IMR-90 (cell line): Measurements from ENCODE around the gene CCDC17. TPM values are rescaled to one million over a fixed set of nuclear protein-coding genes. Genes with fewer than 3 reads are reported as not detected.
A peak's percentile ranks its signal among the peaks of the same experiment; 100 is the strongest.

Source experiments
- ATAC-seq: fragments of 200-7000 bp; cut with Tn5 transposase; 2 replicates; pipeline ENCODE4 v1.9.1; 2020; ENCODE audit warnings: low read depth, mild to moderate bottlenecking, moderate library complexity
- BruUV-seq: library from RNA; stranded (reverse); fragments of 400-500 nt; replicated peaks from 2 replicates; lab custom pipeline; 2021; lab: Mats Ljungman, UMichigan
- CTCF ChIA-PET: fragments of 300-600 bp; formaldehyde crosslinking; extraction: SDS; loops from one replicate; lab custom pipeline; 2021; ENCODE audit warnings: antibody characterized with exemption; lab: Yijun Ruan, JAX
- POLR2A ChIA-PET: fragments of 300-600 bp; sonication (Branson Sonifier 250); formaldehyde crosslinking; loops from one replicate; lab custom pipeline; 2022; ENCODE audit warnings: antibody characterized with exemption; ENCODE audit not compliant: unreplicated experiment; lab: Charles Lee
- DNase-seq: peaks from one replicate; pipeline ENCODE4 v3.0.0; 2013
- H2AFZ ChIP-seq: replicated peaks from 2 replicates; pipeline ENCODE3; 2013; ENCODE audit warnings: low read length, mild to moderate bottlenecking; ENCODE audit not compliant: poor library complexity
- H2AK5ac ChIP-seq: 2 replicates; pipeline ENCODE4 v1.6.1; 2013; ENCODE audit warnings: low read depth, low read length, inconsistent platforms
- H2AK9ac ChIP-seq: replicated peaks from 2 replicates; pipeline ENCODE3; 2013; ENCODE audit warnings: mild to moderate bottlenecking, low read depth, low read length, moderate library complexity; ENCODE audit not compliant: poor library complexity
- H2BK120ac ChIP-seq: 2 replicates; pipeline ENCODE4 v1.6.1; 2013; ENCODE audit warnings: low read depth, low read length, inconsistent platforms
- H2BK15ac ChIP-seq: 3 replicates; pipeline ENCODE4 v1.6.1; 2013; ENCODE audit warnings: low read depth, low read length, inconsistent platforms
- H2BK20ac ChIP-seq: 2 replicates; pipeline ENCODE4 v1.6.1; 2013; ENCODE audit warnings: low read depth, mild to moderate bottlenecking, inconsistent platforms, low read length, moderate library complexity
- H2BK5ac ChIP-seq: 2 replicates; pipeline ENCODE4 v1.6.1; 2013; ENCODE audit warnings: mild to moderate bottlenecking, low read depth, low read length, inconsistent platforms; ENCODE audit not compliant: poor library complexity, severe bottlenecking
- H3K14ac ChIP-seq: replicated peaks from 2 replicates; pipeline ENCODE4 v1.6.1; 2013; ENCODE audit warnings: low read depth, low read length, inconsistent platforms
- H3K18ac ChIP-seq: 2 replicates; pipeline ENCODE4 v1.6.1; 2013; ENCODE audit warnings: low read depth, low read length, control low read depth
- H3K23ac ChIP-seq: 2 replicates; pipeline ENCODE4 v1.6.1; 2013; ENCODE audit warnings: low read depth, low read length, inconsistent platforms
- H3K27ac ChIP-seq: 2 replicates; pipeline ENCODE4 v1.5.1; 2013; ENCODE audit warnings: mild to moderate bottlenecking, control low read depth, low read length; ENCODE audit not compliant: insufficient read depth
- H3K27me3 ChIP-seq: 2 replicates; pipeline ENCODE4 v1.6.1; 2013; ENCODE audit warnings: low read length; ENCODE audit not compliant: control insufficient read depth, insufficient read depth
- H3K36me3 ChIP-seq: 2 replicates; pipeline ENCODE4 v1.6.1; 2013; ENCODE audit warnings: low read length, mixed read lengths; ENCODE audit not compliant: control insufficient read depth, insufficient read depth
- H3K4ac ChIP-seq: 2 replicates; pipeline ENCODE4 v1.6.1; 2013; ENCODE audit warnings: low read depth, low read length, inconsistent platforms
- H3K4me1 ChIP-seq: 2 replicates; pipeline ENCODE4 v1.6.1; 2013; ENCODE audit warnings: low read length, mixed read lengths; ENCODE audit not compliant: control insufficient read depth, insufficient read depth
- H3K4me2 ChIP-seq: 2 replicates; pipeline ENCODE4 v1.6.1; 2013; ENCODE audit warnings: low read depth, mild to moderate bottlenecking, control low read depth, low read length, moderate library complexity
- H3K4me3 ChIP-seq: 2 replicates; pipeline ENCODE4 v1.5.1; 2013; ENCODE audit warnings: low read depth, mild to moderate bottlenecking, control low read depth, low read length, moderate library complexity; ENCODE audit not compliant: insufficient read depth
- H3K56ac ChIP-seq: 2 replicates; pipeline ENCODE4 v1.6.1; 2013; ENCODE audit warnings: low read length, inconsistent platforms; ENCODE audit not compliant: insufficient read depth; ENCODE audit errors: extremely low read depth
- H3K79me1 ChIP-seq, 2 experiments: 2 replicates each; pipeline ENCODE4 v1.6.1; 2013; ENCODE audit warnings: low read length in 2 of 2, inconsistent platforms in 1 of 2, low read depth in 1 of 2
- H3K9ac ChIP-seq: 2 replicates; pipeline ENCODE4 v1.6.1; 2013; ENCODE audit warnings: low read depth, low read length, control low read depth
- H3K9me1 ChIP-seq: 2 replicates; pipeline ENCODE4 v1.6.1; 2013; ENCODE audit warnings: low read length, inconsistent platforms; ENCODE audit not compliant: insufficient read depth
- H3K9me3 ChIP-seq: 2 replicates; pipeline ENCODE4 v1.6.1; 2013; ENCODE audit warnings: low read length; ENCODE audit not compliant: control insufficient read depth, insufficient read depth
- H4K20me1 ChIP-seq: 2 replicates; pipeline ENCODE4 v1.6.1; 2013; ENCODE audit warnings: low read length, inconsistent platforms; ENCODE audit not compliant: insufficient read depth
- H4K5ac ChIP-seq: 2 replicates; pipeline ENCODE4 v1.6.1; 2013; ENCODE audit warnings: mild to moderate bottlenecking, low read depth, low read length, control low read depth
- H4K8ac ChIP-seq, 2 experiments: 2 replicates each; pipeline ENCODE4 v1.6.1; 2013; ENCODE audit warnings: low read depth in 2 of 2, low read length in 2 of 2, control low read depth in 1 of 2, inconsistent platforms in 1 of 2
- H4K91ac ChIP-seq: 2 replicates; pipeline ENCODE4 v1.6.1; 2013; ENCODE audit warnings: low read depth, low read length, inconsistent platforms; ENCODE audit not compliant: insufficient read depth
- BHLHE40 ChIP-seq: fragments of 150-350 bp; IDR thresholded peaks from 2 replicates; pipeline ENCODE4 v1.6.1; 2016; ENCODE audit warnings: mild to moderate bottlenecking, low read depth, low read length
- MAZ ChIP-seq: IDR thresholded peaks from 2 replicates; pipeline ENCODE4 v1.6.1; 2012; ENCODE audit warnings: low read depth, mild to moderate bottlenecking, low read length, improper control_type of control experiment, moderate library complexity, borderline replicate concordance
- RCOR1 ChIP-seq: IDR thresholded peaks from 2 replicates; pipeline ENCODE4 v1.6.1; 2012; ENCODE audit warnings: mild to moderate bottlenecking, low read length, improper control_type of control experiment; ENCODE audit not compliant: insufficient replicate concordance
- WGBS, 2 experiments: methylation state at CpG; one replicate each; pipeline versions ENCODE4 v1.1.5 to v1.1.7; 2013; ENCODE audit warnings: missing lambda C conversion rate in 2 of 2; ENCODE audit not compliant: insufficient read length in 1 of 2; ENCODE audit errors: extremely low coverage in 2 of 2; 5-methylcytosine and 5-hydroxymethylcytosine counted together
- dilution Hi-C: fragments of 300-500 bp; cut with HindIII; formaldehyde crosslinking; loops from one replicate; pipeline ENCODE4 v1.14.3; 2018; ENCODE audit warnings: low sequenced_read_pairs; ENCODE audit not compliant: unreplicated experiment
- in situ Hi-C: fragments of 300-500 bp; cut with MboI; formaldehyde crosslinking; loops from 3 replicates; pipeline ENCODE4 v1.14.3; 2019; ENCODE audit warnings: low sequenced_read_pairs, inconsistent platforms, mixed read lengths
- intact Hi-C: fragments of 100-400 bp; cut with micrococcal nuclease; formaldehyde crosslinking; loops from 2 replicates; pipeline ENCODE4 v1.10.0; 2022
- polyA plus RNA-seq, 3 experiments: library from polyadenylated mRNA; depleted of rRNA; stranded (reverse); fragments of >200 nt; gene quantifications; 2 replicates each; pipeline ENCODE4 v1.2.3, GENCODE V29; 2012; ENCODE audit warnings: low replicate concordance in 1 of 3
- total RNA-seq: library from RNA; depleted of rRNA; stranded (reverse); fragments of >200 nt; gene quantifications from 2 replicates; pipeline ENCODE4 v1.2.3, GENCODE V29; 2012

CCDC17 gene
- total and polyA plus RNA-seq, 2 of the 4 experiments (the other 2 are of a cell fraction), result 0.18 to 0.26 TPM

- Histone ChIP-seq H3K56ac (no peak overlapping the region), H4K8ac (no peak overlapping the region), H3K4me1 (no peaks in the 10 kb centered on the region), H2BK20ac (no peak overlapping the region), H4K20me1 (no peaks in the 10 kb centered on the region), H3K36me3 (peaks cover 14% of the 10 kb centered on the region), H3K18ac (no peak overlapping the region), H3K9me1 (no peaks in the 10 kb centered on the region), H3K23ac (no peak overlapping the region), H3K4me2 (no peak overlapping the region), H4K5ac (no peak overlapping the region), H3K9me3 (no peaks in the 10 kb centered on the region), H2AFZ (no peak overlapping the region), H3K27me3 (no peaks in the 10 kb centered on the region), H3K27ac (no peak overlapping the region), H3K9ac (no peak overlapping the region), H2BK120ac (no peak overlapping the region), H2BK5ac (no peak overlapping the region), H3K4ac (no peak overlapping the region), H3K14ac (no peak overlapping the region), H3K4me3 (no peak overlapping the region), H4K91ac (no peak overlapping the region), H2AK5ac (no peak overlapping the region), H3K79me1 (no peaks in the 10 kb centered on the region), H2BK15ac (no peak overlapping the region), H2AK9ac (no peak overlapping the region)
- in situ Hi-C loops, result loop anchor here (5.0 kb wide), 1 partner anchor 216 kb away; no protein-coding TSS in a partner anchor
- dilution Hi-C loops, result no loop called here
- no peak for DNase-seq
- intact Hi-C loops, result loop anchor here (5.0 kb wide), 1 partner anchor 561 kb away; the partner anchor contains the start of genes HECTD3 and UROD
- no CpG with 5 or more reads among the region's 3 CpGs for WGBS, 2 experiments
- 0 out of 2 replicates have a peak, but pooled peaks have one; percentile 31 for ATAC-seq
- ChIA-PET CTCF (no interaction called here), POLR2A (interaction anchor here (0.6 kb wide), 1 partner anchor 765 kb away, joined by 3 read pairs; the partner anchor contains the start of gene BTBD19)
- BruUV-seq, result no TSS peak
- TF ChIP-seq RCOR1, result no peak
- TF ChIP-seq MAZ, result no peak
- TF ChIP-seq BHLHE40, result no peak
These were observed 50.5 kb downstream of the CCDC17 start for GRCh38 chr1:45573231-45573804.
